GM12878 (cell line): ENCODE measurements around the gene KATNB1.

Experiments
- CHD2 ChIP-seq: IDR thresholded peaks from 2 replicates; pipeline ENCODE4 v1.6.1; 2011; ENCODE audit warnings: low read depth, low read length, improper control_type of control experiment, borderline replicate concordance
- DPF2 ChIP-seq: fragments of 450-650 bp; IDR thresholded peaks from 2 replicates; pipeline ENCODE4 v1.6.1; 2017; ENCODE audit warnings: mild to moderate bottlenecking
- EZH2 ChIP-seq: IDR thresholded peaks from 2 replicates; pipeline ENCODE4 v1.6.1; 2012; ENCODE audit warnings: low read depth, mild to moderate bottlenecking, control low read depth, inconsistent platforms, low read length, borderline replicate concordance; ENCODE audit not compliant: control insufficient read depth
- HCFC1 ChIP-seq: fragments of 150-350 bp; IDR thresholded peaks from 2 replicates; pipeline ENCODE4 v1.6.1; 2014; ENCODE audit warnings: low read length
- HDAC6 ChIP-seq: fragments of 200-600 bp; sonication (generic); IDR thresholded peaks from one replicate; pipeline ENCODE4 v1.8.0; 2017; ENCODE audit warnings: antibody characterized with exemption; ENCODE audit not compliant: unreplicated experiment
- JUND ChIP-seq: IDR thresholded peaks from 2 replicates; pipeline ENCODE4 v1.6.1; 2012; ENCODE audit warnings: low read depth, mild to moderate bottlenecking, low read length, improper control_type of control experiment, moderate library complexity
- SUZ12 ChIP-seq: fragments of 200-600 bp; sonication (generic); IDR thresholded peaks from one replicate; pipeline ENCODE4 v1.6.1; 2018; ENCODE audit warnings: antibody characterized with exemption, mild to moderate bottlenecking; ENCODE audit not compliant: unreplicated experiment
- TAF1 ChIP-seq: IDR thresholded peaks from 2 replicates; pipeline ENCODE4 v1.6.1; 2011; ENCODE audit warnings: mild to moderate bottlenecking, low read depth, low read length, borderline replicate concordance
- ZBED1 ChIP-seq: IDR thresholded peaks from 2 replicates; pipeline ENCODE4 v1.6.1; 2016; ENCODE audit warnings: borderline replicate concordance
- TF ChIP-seq, protein P1 (sequence below): IDR thresholded peaks from 2 replicates; pipeline ENCODE4 v1.6.1; 2011; ENCODE audit warnings: low read depth, mild to moderate bottlenecking, low read length, moderate library complexity, borderline replicate concordance; ENCODE audit errors: extremely low read depth
- TF ChIP-seq, protein P2 (sequence below): IDR thresholded peaks from 2 replicates; pipeline ENCODE4 v1.6.1; 2012; ENCODE audit warnings: mild to moderate bottlenecking, low read depth, low read length
- TF ChIP-seq, protein P3 (sequence below), 3 experiments: IDR thresholded peaks in 2 of 3; conservative IDR thresholded peaks in 1 of 3; 2 replicates each; pipeline ENCODE4 v1.5.1; 2011; ENCODE audit warnings: low read depth in 3 of 3, low read length in 3 of 3, mild to moderate bottlenecking in 3 of 3, control low read depth in 2 of 3, moderate library complexity in 2 of 3, inconsistent platforms in 1 of 3, mixed read lengths in 1 of 3; ENCODE audit not compliant: control insufficient read depth in 2 of 3, insufficient read depth in 1 of 3; ENCODE audit errors: extremely low read depth in 1 of 3

GRCh38 chr16:57736419-57737351 lies 1.1 kb downstream of the KATNB1 start:
- TF ChIP-seq TAF1: no peak
- no peak for TF ChIP-seq CHD2
- no peak for TF ChIP-seq DPF2
- TF ChIP-seq, protein P1, sequence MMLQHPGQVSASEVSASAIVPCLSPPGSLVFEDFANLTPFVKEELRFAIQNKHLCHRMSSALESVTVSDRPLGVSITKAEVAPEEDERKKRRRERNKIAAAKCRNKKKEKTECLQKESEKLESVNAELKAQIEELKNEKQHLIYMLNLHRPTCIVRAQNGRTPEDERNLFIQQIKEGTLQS: no peak
- TF ChIP-seq EZH2: no peak
- no peak for TF ChIP-seq ZBED1
- TF ChIP-seq, protein P2, sequence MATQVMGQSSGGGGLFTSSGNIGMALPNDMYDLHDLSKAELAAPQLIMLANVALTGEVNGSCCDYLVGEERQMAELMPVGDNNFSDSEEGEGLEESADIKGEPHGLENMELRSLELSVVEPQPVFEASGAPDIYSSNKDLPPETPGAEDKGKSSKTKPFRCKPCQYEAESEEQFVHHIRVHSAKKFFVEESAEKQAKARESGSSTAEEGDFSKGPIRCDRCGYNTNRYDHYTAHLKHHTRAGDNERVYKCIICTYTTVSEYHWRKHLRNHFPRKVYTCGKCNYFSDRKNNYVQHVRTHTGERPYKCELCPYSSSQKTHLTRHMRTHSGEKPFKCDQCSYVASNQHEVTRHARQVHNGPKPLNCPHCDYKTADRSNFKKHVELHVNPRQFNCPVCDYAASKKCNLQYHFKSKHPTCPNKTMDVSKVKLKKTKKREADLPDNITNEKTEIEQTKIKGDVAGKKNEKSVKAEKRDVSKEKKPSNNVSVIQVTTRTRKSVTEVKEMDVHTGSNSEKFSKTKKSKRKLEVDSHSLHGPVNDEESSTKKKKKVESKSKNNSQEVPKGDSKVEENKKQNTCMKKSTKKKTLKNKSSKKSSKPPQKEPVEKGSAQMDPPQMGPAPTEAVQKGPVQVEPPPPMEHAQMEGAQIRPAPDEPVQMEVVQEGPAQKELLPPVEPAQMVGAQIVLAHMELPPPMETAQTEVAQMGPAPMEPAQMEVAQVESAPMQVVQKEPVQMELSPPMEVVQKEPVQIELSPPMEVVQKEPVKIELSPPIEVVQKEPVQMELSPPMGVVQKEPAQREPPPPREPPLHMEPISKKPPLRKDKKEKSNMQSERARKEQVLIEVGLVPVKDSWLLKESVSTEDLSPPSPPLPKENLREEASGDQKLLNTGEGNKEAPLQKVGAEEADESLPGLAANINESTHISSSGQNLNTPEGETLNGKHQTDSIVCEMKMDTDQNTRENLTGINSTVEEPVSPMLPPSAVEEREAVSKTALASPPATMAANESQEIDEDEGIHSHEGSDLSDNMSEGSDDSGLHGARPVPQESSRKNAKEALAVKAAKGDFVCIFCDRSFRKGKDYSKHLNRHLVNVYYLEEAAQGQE: no peak
- TF ChIP-seq SUZ12: no peak
- TF ChIP-seq, protein P3, sequence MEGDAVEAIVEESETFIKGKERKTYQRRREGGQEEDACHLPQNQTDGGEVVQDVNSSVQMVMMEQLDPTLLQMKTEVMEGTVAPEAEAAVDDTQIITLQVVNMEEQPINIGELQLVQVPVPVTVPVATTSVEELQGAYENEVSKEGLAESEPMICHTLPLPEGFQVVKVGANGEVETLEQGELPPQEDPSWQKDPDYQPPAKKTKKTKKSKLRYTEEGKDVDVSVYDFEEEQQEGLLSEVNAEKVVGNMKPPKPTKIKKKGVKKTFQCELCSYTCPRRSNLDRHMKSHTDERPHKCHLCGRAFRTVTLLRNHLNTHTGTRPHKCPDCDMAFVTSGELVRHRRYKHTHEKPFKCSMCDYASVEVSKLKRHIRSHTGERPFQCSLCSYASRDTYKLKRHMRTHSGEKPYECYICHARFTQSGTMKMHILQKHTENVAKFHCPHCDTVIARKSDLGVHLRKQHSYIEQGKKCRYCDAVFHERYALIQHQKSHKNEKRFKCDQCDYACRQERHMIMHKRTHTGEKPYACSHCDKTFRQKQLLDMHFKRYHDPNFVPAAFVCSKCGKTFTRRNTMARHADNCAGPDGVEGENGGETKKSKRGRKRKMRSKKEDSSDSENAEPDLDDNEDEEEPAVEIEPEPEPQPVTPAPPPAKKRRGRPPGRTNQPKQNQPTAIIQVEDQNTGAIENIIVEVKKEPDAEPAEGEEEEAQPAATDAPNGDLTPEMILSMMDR (IDR thresholded peaks at IDR 0.05 in 2 of 3, conservative IDR thresholded peaks at IDR 0.05 in 1 of 3; ENCODE audit: control insufficient read depth in 2 of 3, extremely low read depth in 1 of 3, insufficient read depth in 1 of 3, low read depth in 3 of 3, low read length in 3 of 3): peak in 2 of 3 experiments; percentile 10 to 38; a peak in 3 of 6 replicates
- no peak for TF ChIP-seq HCFC1
- no peak for TF ChIP-seq HDAC6
- TF ChIP-seq JUND: no peak
